ENCODE data around the gene SAXO1.
"Not testable (repeated sequence)": the region's sequence is repeated elsewhere in the genome, so short reads cannot be mapped to it uniquely, and the experiment has no call there.

Gene SAXO1

GRCh38 chr9:18951936-18952335, 81.1 kb downstream of the SAXO1 start:
- DNase-seq = no peak

DNA sequence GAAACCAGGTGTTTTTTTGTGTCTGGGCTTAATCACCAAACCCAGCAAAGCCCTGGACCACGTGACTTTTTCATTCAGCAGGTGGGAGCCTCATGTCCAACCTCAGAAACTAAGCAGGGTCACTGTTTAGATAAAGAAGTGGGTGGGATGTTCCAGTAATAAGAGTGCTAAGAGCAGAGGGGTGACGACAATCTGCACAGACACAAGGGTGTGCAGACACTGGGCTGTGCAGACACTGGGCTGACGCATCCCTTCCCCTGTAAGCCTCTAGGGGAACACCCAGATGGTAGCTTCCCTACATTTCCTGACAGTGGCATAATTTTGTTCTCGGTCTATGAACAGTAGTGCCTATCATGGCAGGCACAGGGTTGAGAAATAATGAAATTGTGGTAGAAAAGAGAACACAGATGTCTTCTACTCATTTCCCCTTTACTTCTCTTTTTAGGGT, 85.1 kb downstream of the SAXO1 start:
- DNase-seq = no peak

- no peak for DNase-seq
Observed at GRCh38 chr9:18942801-18943200, 90.2 kb downstream of the SAXO1 start.

DNA sequence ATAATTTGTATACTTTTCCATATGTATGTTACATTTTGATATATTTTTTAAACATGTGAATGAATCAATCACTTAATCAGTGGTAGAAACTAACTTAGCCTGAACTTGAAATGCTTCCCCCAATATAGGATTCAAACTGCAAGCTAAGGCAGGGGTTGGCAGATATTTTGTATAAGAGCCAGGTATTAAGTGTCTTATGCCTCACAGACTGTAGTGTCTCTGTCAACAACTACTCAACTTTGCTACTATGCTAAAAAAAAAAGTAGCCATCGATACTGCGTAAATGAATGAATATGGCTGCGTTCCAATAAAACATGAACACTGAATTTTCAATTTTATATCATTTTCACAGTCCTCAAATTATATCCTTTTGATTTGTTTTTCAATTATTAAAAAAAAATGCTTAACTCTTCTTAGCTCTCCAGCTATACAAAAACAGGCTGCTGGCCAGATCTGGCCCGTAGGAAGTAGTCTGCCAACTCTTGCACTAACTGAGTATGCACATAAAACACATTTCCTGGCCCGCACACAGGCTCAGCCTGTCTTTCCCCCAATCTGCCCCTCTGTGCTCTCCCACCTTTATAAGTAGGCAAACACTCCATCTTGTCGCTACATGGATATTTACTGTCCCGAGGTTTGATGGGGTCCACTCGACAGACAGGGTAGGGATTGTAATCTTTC, 91.8 kb downstream of the SAXO1 start:
- no peak for DNase-seq

DNA sequence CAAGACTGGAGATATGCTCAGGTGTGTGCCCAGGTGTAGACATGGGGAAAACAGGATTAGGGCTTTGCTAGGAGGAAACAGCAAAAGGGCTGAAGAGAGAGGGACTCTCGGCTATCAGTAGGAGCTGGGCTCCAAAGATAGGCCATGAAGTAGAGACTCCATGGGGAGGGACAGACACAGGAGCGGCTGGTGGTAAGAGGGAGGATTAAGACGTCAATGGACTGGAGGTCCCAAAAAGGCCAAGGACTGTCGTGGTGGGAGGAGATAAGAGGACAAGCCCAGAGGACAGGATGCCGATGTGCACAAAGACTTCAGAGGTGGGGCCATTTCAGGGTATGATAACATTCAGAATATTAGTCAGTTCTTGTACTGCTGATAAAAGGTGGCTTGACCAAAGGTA, 93.1 kb downstream of the SAXO1 start:
- DNase-seq = no peak

DNA sequence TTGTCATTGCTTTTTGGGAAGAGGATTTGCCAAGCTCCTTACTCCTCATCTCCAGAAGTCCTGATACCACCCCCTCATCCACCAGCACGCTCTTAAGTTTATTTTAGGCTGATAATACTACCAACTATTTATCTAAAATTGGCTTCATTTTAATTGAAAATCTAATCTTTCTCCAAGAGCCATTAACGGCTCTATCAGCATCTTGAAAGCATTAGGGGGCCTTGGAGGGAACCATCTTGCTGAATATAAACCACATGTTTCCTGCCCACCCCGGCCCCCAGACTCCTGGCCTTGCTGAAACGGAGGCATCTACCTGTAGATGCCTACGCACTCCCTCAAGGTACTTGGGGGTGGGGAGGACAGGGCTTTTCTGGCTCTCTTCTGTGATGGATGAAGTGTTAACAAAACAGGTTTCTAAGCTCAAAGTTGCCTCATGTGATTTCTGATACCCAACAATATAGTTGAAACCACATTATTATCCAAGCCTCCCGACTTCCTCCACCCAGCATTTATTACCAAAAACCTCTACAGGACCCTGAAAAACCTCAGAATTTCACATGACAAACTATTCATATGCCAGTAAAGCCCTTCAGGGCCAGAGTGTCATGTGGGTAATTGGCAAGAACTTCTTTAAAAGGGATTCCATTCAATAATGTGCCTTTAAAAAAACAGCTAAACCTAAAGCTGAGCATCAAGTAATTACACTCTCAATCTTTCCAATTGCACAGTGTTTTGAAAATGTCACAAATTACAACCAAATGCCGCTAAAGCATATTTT, 96.7 kb downstream of the SAXO1 start:
- DNase-seq = no peak

DNA sequence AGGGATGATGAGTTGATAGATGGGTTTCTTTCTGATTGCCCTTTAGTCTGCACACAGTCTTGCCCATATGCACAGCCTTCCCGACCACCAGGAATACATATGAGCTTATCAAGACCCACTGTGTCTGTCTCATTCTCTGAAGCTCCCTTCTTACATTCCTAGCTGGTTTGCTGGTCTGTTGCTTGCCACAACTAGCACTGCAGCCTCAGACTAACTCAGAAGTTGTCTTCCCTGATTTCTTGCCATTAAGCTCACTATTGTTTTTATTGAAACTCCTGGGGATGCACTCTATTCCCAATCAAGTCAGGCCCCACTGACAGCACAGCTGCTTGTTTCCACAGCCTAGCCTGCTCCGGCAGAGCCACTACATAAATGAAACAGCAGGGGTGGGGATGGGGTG, 97.5 kb downstream of the SAXO1 start:
- DNase-seq = no peak

- DNase-seq = not testable (repeated sequence)
Observed at GRCh38 chr9:18930611-18931010, 102.4 kb downstream of the SAXO1 start.

- DNase-seq = no peak
Observed at GRCh38 chr9:18928711-18929110, 104.3 kb downstream of the SAXO1 start.

DNA sequence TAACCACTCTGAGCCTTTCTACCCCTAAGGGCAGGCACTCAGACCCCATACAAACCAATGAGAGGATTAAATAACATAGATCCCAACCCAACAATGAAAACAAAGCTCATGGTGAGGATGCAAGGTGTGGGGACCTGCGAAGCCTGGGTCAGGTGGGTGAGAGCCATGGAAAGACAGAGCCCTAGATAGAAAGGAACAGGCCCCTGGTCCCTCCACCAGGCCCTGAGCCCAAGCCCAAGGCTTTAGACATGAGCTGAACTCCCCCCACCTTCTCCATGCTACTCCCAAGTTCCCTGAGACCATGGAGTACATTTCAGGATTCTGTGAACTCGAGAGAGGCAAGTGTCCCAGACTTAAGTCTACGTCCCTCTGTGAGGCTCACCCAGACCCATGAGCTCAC, 106.5 kb downstream of the SAXO1 start:
- DNase-seq = no peak

DNA sequence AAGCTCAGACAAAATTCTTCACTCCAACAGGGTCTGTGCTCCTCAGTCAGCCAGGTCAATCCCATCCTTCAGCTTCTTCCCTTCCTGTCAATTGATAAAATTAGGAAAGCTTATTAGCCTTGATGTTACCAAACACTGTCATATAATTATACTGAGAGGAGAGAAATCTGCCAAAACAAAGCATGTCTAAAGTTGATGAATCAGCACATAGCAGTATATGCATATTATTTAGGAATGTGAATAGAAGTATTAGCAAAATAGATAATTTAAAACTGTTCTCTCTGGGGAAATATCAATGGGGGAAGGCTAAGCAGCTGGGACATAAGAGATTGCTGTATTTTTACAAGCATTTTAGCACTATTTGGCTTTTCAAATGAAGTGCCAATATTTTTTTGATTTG, 107.1 kb downstream of the SAXO1 start:
- no peak for DNase-seq

DNA sequence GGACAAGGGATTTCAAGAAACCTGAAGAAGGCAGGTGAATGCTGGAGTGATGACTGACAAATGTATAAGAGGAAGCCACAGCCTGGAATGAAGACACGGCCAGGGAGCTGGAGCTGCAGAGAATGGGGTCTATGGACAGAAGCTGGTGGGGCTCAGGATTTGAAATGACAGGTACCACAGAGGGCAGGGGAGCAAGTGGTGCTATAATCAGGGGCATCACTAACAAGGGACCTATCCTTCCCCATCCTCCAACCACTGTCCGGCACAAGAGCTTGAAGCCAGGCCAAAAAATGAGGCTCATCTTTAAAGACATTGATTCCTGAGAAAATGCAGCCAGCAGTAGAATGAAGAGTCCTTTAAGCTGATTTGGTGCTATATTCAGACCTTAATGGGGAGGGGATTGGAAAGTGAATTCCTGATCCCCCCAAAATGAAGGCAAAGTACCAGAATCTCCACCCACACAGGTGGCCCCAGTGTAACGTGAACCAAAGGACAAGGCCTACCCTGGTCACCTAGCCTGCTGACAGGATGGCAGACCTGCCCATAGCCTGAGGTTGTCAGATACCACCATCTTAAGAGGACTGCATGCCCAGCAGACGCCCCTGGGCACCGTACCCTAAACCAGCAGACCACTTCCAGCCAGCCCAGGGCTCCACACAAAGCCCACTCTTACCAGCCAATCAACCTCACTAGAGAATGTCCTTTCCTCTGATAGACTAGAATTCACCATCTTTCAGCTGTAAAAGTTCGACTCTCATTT, 109.2 kb downstream of the SAXO1 start:
- no peak for DNase-seq

GRCh38 chr9:18923167-18923566, 109.8 kb downstream of the SAXO1 start:
- DNase-seq = no peak

GRCh38 chr9:18922161-18922885, 110.7 kb downstream of the SAXO1 start:
- no peak for DNase-seq

- DNase-seq = no peak
Observed at GRCh38 chr9:18921366-18922075, 111.5 kb downstream of the SAXO1 start.

DNA sequence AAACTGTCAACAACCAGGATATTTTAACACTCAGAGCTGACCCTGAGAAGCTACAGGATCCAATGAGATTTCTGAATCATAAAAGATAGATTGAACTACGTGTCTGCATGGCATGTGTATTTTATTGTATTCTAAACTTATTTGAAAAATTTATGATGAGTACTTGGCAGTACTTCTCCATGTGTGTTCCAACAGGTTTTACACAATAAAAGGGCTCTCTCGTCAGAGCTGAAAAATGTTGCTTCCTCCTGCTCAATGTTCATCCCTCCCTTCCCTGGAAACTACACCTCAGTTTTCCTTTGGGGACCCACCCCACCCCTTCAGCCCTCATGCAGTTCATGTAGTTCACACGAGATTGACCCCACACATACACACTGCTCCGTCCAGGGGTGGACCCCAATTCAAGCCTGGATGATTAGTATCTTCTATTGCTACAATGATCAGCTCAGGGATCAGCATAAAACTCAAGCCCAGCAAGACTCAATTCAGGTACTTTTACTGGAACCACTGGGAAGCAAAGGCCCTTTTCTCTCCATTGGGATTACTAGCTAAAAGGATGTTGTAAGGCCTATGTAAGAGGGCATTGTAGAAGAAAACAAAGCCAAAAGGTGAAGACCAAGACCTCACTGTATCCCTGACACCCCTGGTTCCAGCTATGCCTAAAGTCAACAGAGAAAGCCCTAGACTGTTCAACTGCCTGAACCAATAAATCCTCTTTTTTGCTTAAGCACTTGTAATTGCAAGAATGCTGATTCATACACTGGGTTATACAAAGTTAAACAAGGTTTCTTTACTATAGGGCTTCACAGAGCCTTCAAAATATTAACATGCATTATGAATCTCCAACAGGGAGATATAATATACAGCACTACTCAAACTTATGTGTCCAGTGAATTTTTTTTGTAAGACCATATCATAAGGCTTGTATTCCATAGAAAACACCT, 112.6 kb downstream of the SAXO1 start:
- DNase-seq = no peak

DNA sequence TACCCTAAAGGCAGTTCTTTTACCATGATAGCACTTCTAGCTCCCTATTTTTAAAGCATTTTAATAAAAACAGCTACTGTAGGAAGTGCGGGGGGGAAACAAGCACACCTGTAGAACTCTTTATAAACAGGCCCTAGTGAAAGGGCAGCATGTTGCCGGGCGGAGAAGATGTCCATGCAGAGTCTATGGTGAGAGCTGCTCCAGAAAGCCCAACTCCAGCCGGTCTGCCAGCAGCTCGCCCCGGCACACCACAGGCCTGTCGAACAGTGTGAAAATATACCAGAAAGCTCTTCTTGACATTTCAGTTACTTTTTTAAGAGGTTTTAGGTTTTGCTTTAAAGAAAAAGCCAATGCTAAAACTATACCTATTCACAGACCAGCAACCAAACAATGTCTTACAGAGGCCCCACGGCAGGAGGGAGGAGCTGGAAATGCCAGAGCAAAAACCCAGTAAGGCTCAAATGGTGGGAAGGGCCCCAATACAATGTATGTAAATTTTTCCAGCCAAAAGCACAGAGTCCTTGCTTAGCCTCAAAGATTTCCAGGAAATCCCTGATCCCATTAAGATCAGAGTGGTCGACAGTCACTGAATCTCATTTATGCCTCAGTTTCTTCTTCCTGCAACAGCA, 121.2 kb downstream of the SAXO1 start:
- DNase-seq = no peak

DNA sequence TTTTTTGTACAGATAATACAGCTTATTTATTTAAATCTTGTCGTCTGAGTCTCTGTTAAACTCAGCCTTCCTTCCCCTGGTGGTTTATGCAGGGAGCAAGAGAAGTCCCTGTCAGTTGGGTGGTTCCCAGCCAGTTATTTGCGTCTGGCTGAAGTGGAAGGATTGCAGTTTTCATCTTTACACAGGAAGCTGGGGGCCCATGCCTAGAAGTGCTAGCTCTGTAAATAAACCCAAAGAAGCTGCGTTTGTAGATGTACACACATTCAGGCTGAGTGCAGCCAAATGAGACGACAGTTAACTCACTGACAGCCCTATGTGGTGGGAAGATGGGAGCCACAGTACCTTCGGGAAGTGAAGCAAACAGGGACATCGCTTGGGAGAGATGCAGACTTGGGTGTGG, 122.1 kb downstream of the SAXO1 start:
- no peak for DNase-seq

- DNase-seq = peak; percentile 2
Observed at GRCh38 chr9:18910435-18910834, 122.6 kb downstream of the SAXO1 start.

DNA sequence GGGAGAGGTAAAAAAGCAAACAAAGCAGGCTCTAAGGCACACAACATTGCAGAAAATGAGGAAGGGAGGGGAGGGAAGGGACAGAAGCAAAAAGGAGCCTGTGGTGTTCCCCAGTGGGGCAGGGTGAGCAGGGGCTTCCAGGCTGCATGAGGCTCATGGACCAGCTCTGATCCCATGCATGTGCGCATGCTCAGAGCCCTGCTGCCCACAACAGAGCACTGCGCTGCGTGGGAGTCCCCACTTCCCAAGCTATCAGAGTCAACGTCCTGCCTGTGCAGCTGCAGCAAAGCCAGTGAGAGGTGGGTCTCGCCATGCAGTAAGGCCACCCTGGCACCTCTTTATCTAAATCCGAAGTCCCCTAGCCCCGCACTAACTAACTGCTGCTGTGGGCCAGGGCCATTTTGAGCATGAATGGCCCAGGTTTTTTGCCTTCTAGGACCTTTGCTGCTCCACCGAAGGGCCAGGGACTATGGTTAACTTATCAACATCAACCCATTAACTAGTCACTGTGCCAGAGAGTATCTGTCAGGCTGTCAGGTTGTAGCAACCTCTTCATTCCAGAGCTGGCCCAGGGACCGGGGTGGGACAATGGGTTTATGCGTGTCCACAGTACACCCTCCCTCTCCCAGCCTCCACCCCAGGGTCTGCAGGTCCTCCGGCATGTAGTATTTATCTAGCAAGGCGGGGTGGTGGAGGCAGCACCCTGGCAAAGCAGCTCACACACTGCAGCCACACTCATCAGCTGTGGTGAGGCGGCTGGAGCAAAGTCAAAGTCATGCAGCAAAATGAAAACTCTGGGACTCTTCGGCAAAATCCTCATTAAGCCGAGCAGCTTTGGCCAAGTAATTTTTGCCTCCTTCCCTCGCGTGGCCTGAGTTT, 123.6 kb downstream of the SAXO1 start:
- DNase-seq = no peak

All from HCEC 1CT (cell line).